ENCODE data around the gene PCBP3.

GRCh38 chr21:45917241-45917640, 273.7 kb downstream of the PCBP3 start:
- TF ChIP-seq POLR2A (IDR thresholded peaks at IDR 0.05; ENCODE audit: low read depth, low read length) (no peak), CTCF (IDR thresholded peaks at IDR 0.05; ENCODE audit: extremely low read depth in 1 of 2, insufficient read depth in 1 of 2, low read depth in 1 of 2, low read length in 2 of 2) (no peak), MYC (IDR thresholded peaks at IDR 0.05; ENCODE audit: low read depth, low read length) (no peak), EZH2 (IDR thresholded peaks at IDR 0.05; ENCODE audit: borderline replicate concordance, low read depth, low read length, severe bottlenecking) (no peak), POLR2AphosphoS5 (IDR thresholded peaks at IDR 0.05; ENCODE audit: insufficient read depth, low read depth, low read length) (no peak), GATA2 (IDR thresholded peaks at IDR 0.05; ENCODE audit: insufficient read depth, insufficient read length, low read depth, low read length) (no peak), MAX (IDR thresholded peaks at IDR 0.05; ENCODE audit: insufficient read depth, insufficient read length) (no peak)

Measured in endothelial cell of umbilical vein (primary cell).